Breast epithelium (tissue), 4 donors: ENCODE data around the gene SURF4. TPM values are rescaled to one million over a fixed set of nuclear protein-coding genes. Genes with fewer than 3 reads are reported as not detected.
"Not testable (repeated sequence)": the region's sequence is repeated elsewhere in the genome, so short reads cannot be mapped to it uniquely, and the experiment has no call there.

Experiments
- DNase-seq, 2 donors: peaks; one replicate each; pipeline ENCODE4 v3.0.0-alpha.2; 2019; ENCODE audit warnings: low spot score in 2 of 2
- H3K27ac ChIP-seq, 2 donors: fragments of 200-600 bp; sonication (generic) in 1 of 2; one replicate each; pipeline ENCODE4 v1.5.1; 2016 to 2019; ENCODE audit warnings: mild to moderate bottlenecking in 1 of 2
- H3K27me3 ChIP-seq, 2 donors: fragments of 200-600 bp; sonication (generic) in 1 of 2; one replicate each; pipeline versions ENCODE4 v1.5.1 to v1.6.0; 2017 to 2019; ENCODE audit warnings: control low read depth in 1 of 2, mild to moderate bottlenecking in 1 of 2
- H3K36me3 ChIP-seq: fragments of 200-600 bp; one replicate; pipeline ENCODE4 v1.5.1; 2019
- H3K4me1 ChIP-seq, 2 donors: fragments of 200-600 bp; sonication (generic); one replicate each; pipeline ENCODE4 v1.5.1; 2016 to 2019; ENCODE audit warnings: control low read depth in 1 of 2
- H3K4me3 ChIP-seq, 3 donors: fragments of 200-600 bp; sonication (generic); 1 replicate in 2 of 3; 2 replicates in 1 of 3; pipeline ENCODE4 v1.5.1; 2016 to 2019; ENCODE audit warnings: mild to moderate bottlenecking in 3 of 3, moderate library complexity in 2 of 3
- H3K9me3 ChIP-seq, 2 donors: fragments of 200-600 bp; sonication (generic) in 1 of 2; one replicate each; pipeline ENCODE4 v1.5.1; 2016 to 2019; ENCODE audit warnings: control low read depth in 1 of 2
- CTCF ChIP-seq, 3 donors: fragments of 450-650 bp; IDR thresholded peaks; one replicate each; pipeline ENCODE4 v1.5.1; 2016 to 2017; ENCODE audit warnings: antibody characterized with exemption in 3 of 3, mild to moderate bottlenecking in 3 of 3, moderate library complexity in 3 of 3
- POLR2A ChIP-seq: fragments of 450-650 bp; IDR thresholded peaks from one replicate; pipeline ENCODE4 v1.6.1; 2016; ENCODE audit warnings: antibody characterized with exemption, mild to moderate bottlenecking, moderate library complexity
- POLR2AphosphoS5 ChIP-seq, 3 donors: sonication (generic); formaldehyde crosslinking; IDR thresholded peaks; one replicate each; pipeline ENCODE4 v1.6.1; 2017; ENCODE audit warnings: antibody characterized with exemption in 3 of 3
- intact Hi-C: fragments of 100-400 bp; cut with DNase I; formaldehyde crosslinking; loops from one replicate; pipeline ENCODE4 v1.15.1; 2023; ENCODE audit warnings: low total_unique reads
- total RNA-seq, 3 donors: library from RNA; depleted of rRNA; stranded (reverse); fragments of >200 nt; gene quantifications; one replicate each; pipeline ENCODE4 v1.1.0, GENCODE V29; 2016

The SURF4 gene
- total RNA-seq, 3 donors from 2014 or later = 109 to 164 (median 133) TPM

DNA sequence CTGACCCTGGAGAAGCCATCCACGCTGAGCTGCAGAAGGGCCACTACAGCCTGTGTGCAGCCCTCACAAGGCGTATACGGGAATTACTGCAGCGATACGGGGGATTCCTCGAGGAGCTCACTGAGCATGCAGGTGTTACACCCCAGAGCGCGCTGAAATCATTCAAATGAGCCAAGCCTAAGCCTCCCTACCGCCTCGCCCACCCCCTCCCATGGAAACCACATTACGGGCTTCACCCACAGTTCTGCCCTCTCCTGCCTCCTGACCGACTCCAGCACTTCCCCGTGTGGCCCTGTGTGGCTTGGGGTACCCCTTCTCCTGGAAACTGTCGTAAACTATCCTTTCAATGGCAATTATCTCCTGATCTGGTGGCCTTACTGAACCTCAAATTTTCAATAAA, 53.2 kb downstream of the SURF4 start:
- Histone ChIP-seq H3K27me3 (no peaks in the 10 kb centered on the region), H3K4me1 (no peaks in the 10 kb centered on the region), H3K4me3 (no peak overlapping the region), H3K9me3 (no peaks in the 10 kb centered on the region), H3K36me3 (no peaks in the 10 kb centered on the region), H3K27ac (no peak overlapping the region)
- no peak for DNase-seq
- intact Hi-C loops = no loop called here
- TF ChIP-seq CTCF (IDR thresholded peaks at IDR 0.05) = no peak
- TF ChIP-seq POLR2A = no peak
- TF ChIP-seq POLR2AphosphoS5 (IDR thresholded peaks at IDR 0.05) = no peak

DNA sequence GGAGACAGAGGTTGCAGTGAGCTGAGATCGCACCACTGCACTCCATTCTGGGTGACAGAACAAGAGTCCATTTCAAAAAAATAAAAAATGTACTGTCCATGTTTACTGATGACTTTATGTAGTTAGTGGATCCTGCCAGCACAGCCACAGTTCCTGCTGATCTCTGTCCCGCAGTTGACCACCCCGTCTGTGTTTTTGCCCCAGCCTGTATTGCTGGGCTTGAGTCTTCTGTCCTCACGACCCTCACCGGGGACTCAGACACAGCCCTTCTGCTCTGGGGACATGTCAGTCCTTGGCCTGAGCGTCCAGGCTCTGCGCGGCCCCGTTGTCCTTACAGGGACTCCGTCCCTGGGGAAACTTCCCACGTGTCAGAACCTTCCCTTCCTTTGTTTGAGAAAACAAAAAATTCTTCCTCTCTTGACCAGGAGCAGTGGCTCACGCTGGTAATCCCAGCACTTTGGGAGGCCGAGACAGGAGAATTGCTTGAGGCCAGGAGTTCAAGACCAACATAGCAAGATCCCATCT, 54.4 kb downstream of the SURF4 start:
- no peak for DNase-seq
- no peaks in the 10 kb centered on the region for H3K9me3 ChIP-seq
- H3K4me1 ChIP-seq = no peaks in the 10 kb centered on the region
- no peaks in the 10 kb centered on the region for H3K27me3 ChIP-seq
- intact Hi-C loops = no loop called here
- H3K4me3 ChIP-seq = no peak overlapping the region
- no peaks in the 10 kb centered on the region for H3K36me3 ChIP-seq
- TF ChIP-seq POLR2A (no peak), POLR2AphosphoS5 (IDR thresholded peaks at IDR 0.05) (no peak), CTCF (IDR thresholded peaks at IDR 0.05) (no peak)
- H3K27ac ChIP-seq = no peak overlapping the region

DNA sequence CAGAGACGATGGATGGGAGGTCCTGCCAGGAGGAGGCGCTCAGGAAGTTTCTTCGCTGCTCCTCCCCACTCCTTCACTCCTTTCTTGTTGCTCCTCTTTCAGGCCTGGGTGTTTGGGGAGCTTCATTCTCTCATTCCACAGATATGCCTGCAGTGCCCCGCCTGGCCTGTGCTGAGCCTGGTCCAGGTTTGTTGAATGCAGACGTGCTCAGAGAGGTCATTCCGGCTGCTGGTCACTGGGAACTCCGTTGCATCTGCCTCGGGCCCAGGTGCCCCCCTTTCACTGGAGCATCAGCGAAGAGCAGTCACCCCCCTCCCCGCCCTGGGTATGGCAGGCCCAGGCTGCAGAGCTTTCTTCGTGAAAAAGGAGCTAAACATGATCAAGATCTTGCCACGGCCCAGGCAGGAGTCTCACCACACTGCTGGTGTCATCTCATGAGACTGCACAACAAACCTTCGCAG, 55.4 kb downstream of the SURF4 start:
- DNase-seq = no peak
- intact Hi-C loops = no loop called here
- no peak overlapping the region for H3K4me3 ChIP-seq
- H3K4me1 ChIP-seq = no peaks in the 10 kb centered on the region
- H3K9me3 ChIP-seq = no peaks in the 10 kb centered on the region
- TF ChIP-seq CTCF (IDR thresholded peaks at IDR 0.05) (no peak), POLR2A (no peak), POLR2AphosphoS5 (IDR thresholded peaks at IDR 0.05) (no peak)
- no peaks in the 10 kb centered on the region for H3K27me3 ChIP-seq
- H3K36me3 ChIP-seq = no peaks in the 10 kb centered on the region
- H3K27ac ChIP-seq = no peak overlapping the region

DNA sequence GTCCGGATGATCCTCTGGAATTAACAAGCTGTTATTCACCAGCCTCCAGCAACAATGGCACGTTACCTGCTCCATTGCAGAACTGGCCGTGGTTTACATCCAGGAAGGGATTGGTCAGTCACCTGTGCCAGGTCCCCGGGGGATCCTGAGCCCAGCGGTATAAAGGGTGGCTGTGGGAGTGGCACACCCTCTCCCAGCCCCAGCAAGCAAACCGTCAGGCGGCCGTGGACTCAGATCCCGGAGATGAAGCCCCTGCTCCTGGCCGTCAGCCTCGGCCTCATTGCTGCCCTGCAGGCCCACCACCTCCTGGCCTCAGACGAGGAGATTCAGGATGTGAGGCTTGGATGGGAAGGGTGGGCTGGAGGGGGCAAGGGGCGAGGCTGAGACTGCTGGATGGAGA, 58.3 kb downstream of the SURF4 start:
- H3K27ac ChIP-seq, intact Hi-C loops: not testable (repeated sequence)

DNA sequence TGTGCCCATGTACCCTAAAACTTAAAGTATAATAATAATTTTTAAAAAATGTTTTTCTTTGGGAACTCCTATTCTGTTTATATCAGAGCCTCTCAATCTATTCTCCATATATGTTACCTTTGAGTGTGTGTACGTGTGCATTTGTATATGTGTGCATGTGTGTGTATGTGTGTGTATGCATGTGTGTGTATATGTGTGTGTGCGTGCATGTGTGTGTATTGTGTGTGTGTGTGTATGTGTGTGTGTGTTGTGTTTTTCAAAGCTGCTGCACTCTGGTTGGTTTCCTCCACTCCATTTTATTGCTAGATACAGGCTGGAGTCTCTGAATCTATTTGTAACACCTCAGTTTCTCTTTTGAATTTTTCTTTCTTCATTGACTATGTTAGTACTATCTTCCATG, 59.9 kb downstream of the SURF4 start:
- Histone ChIP-seq H3K9me3 (no peaks in the 10 kb centered on the region), H3K27ac (no peak overlapping the region), H3K36me3 (no peaks in the 10 kb centered on the region), H3K4me3 (no peak overlapping the region), H3K27me3 (no peaks in the 10 kb centered on the region), H3K4me1 (no peaks in the 10 kb centered on the region)
- TF ChIP-seq CTCF (IDR thresholded peaks at IDR 0.05) (no peak), POLR2AphosphoS5 (IDR thresholded peaks at IDR 0.05) (no peak), POLR2A (no peak)
- intact Hi-C loops = no loop called here
- no peak for DNase-seq

More for the DNA sequence above, 58.3 kb downstream of the SURF4 start:
- H3K36me3 ChIP-seq, DNase-seq, H3K4me3 ChIP-seq, H3K27me3 ChIP-seq, H3K4me1 ChIP-seq, H3K9me3 ChIP-seq: not testable (repeated sequence)

Other genes starting within 250 kb of the SURF4 start
- 10 to 100 TPM; 14.8 to 21.3 (median 15.0) TPM for gene GBGT1, start 212.1 kb downstream of the SURF4 start, total RNA-seq
- under 1 TPM in 2 of 3 donors, not detected in 1; 0.88 to 0.98 TPM for gene OBP2B, start 166.8 kb downstream of the SURF4 start, total RNA-seq
- 1 to 10 TPM; 1.1 to 3.9 (median 2.8) TPM for gene ABO, start 100.9 kb downstream of the SURF4 start, total RNA-seq
- gene SURF6, start 39.9 kb downstream of the SURF4 start, total RNA-seq = 10 to 100 TPM; 12.8 to 29.0 (median 23.3) TPM
- gene MED22, start 27.9 kb downstream of the SURF4 start, total RNA-seq = 10 to 100 TPM; 19.2 to 32.2 (median 31.1) TPM
- gene RPL7A, start 27.8 kb downstream of the SURF4 start, total RNA-seq = 1,000 to 10,000 TPM; 2,020 to 2,813 (median 2,212) TPM
- 10 to 100 TPM; 45.9 to 61.4 (median 46.8) TPM for gene SURF1, start 19.6 kb downstream of the SURF4 start, total RNA-seq
- 10 to 100 TPM; 16.7 to 25.9 (median 25.2) TPM for gene SURF2, start 19.5 kb downstream of the SURF4 start, total RNA-seq
- 1 to 10 TPM in 1 of 3 donors, under 1 TPM in 2; 0.59 to 3.9 (median 0.96) TPM for gene STKLD1, start 306 bp upstream of the SURF4 start, total RNA-seq
- 10 to 100 TPM; 14.2 to 20.5 (median 18.7) TPM for gene REXO4, start 42.0 kb upstream of the SURF4 start, total RNA-seq
- gene ADAMTS13, start 46.3 kb upstream of the SURF4 start, total RNA-seq = 1 to 10 TPM in 1 of 3 donors, under 1 TPM in 2; 0.88 to 2.9 (median 0.96) TPM
- 10 to 100 TPM in 2 of 3 donors, 1 to 10 TPM in 1; 5.0 to 19.5 (median 13.4) TPM for gene CACFD1, start 83.9 kb upstream of the SURF4 start, total RNA-seq
- 1 to 10 TPM; 1.8 to 2.0 (median 1.8) TPM for gene SLC2A6, start 103.0 kb upstream of the SURF4 start, total RNA-seq
- gene MYMK, start 148.9 kb upstream of the SURF4 start, total RNA-seq = not detected
- gene ADAMTSL2, start 158.6 kb upstream of the SURF4 start, total RNA-seq = under 1 TPM; 0.33 to 0.80 (median 0.44) TPM
- not detected for gene FAM163B, start 233.3 kb upstream of the SURF4 start, total RNA-seq